HG02884 (cell line): ENCODE measurements around the gene MLX.

ENCODE experiments used
- ATAC-seq: cut with Tn5 transposase; IDR thresholded peaks from one replicate; pipeline ENCODE4 v1.9.1; 2021; ENCODE audit warnings: mild to moderate bottlenecking, moderate library complexity; ENCODE audit not compliant: unreplicated experiment

MLX gene

GRCh38 chr17:42577532-42578281, 10.8 kb downstream of the MLX start, which contains the start of gene PSMC3IP:
Gene PSMC3IP, minus strand, starts transcription at chr17:42577729. Its CDS starts 43 bp downstream, at chr17:42577686.
- peak; percentile 71 for ATAC-seq

- ATAC-seq = no peak
Measured at GRCh38 chr17:42578282-42578869, 11.5 kb downstream of the MLX start.

GRCh38 chr17:42579794-42580551, 13.1 kb downstream of the MLX start:
- no peak for ATAC-seq

- no peak for ATAC-seq
Measured at GRCh38 chr17:42581744-42582270, 14.9 kb downstream of the MLX start.

- no peak for ATAC-seq
Measured at GRCh38 chr17:42584880-42585279, 18.0 kb downstream of the MLX start.

- ATAC-seq = no peak
Measured at GRCh38 chr17:42585353-42585752, 18.5 kb downstream of the MLX start.

GRCh38 chr17:42586514-42587230, 19.8 kb downstream of the MLX start:
- no peak for ATAC-seq

GRCh38 chr17:42590886-42591285, 24.0 kb downstream of the MLX start:
- no peak for ATAC-seq

- no peak for ATAC-seq
Measured at GRCh38 chr17:42591411-42591810, 24.5 kb downstream of the MLX start.

GRCh38 chr17:42596386-42596785, 29.5 kb downstream of the MLX start:
- no peak for ATAC-seq

GRCh38 chr17:42598905-42599304, 32.0 kb downstream of the MLX start:
- no peak for ATAC-seq

GRCh38 chr17:42603318-42603717, 36.4 kb downstream of the MLX start:
- ATAC-seq = no peak

GRCh38 chr17:42607769-42608168, 40.9 kb downstream of the MLX start:
- no peak for ATAC-seq

- ATAC-seq = peak; percentile 36
Measured at GRCh38 chr17:42608305-42609181, 41.6 kb downstream of the MLX start.

- ATAC-seq = peak; percentile 78
Measured at GRCh38 chr17:42609182-42609813, 42.4 kb downstream of the MLX start, which contains the start of the genes RETREG3 and TUBG1. Gene RETREG3, minus strand, starts transcription at chr17:42609374. Its CDS starts 50 bp downstream, at chr17:42609324. Gene TUBG1, plus strand, starts transcription at chr17:42609683. Its CDS starts 55 bp downstream, at chr17:42609738.

GRCh38 chr17:42609814-42610801, 43.2 kb downstream of the MLX start:
- ATAC-seq = peak; percentile 5

GRCh38 chr17:42612013-42612412, 45.1 kb downstream of the MLX start:
- ATAC-seq = no peak

GRCh38 chr17:42613699-42614295, 46.9 kb downstream of the MLX start:
- ATAC-seq = no peak
